WI38 (cell line): ENCODE measurements around the gene TRIM44.

ENCODE experiments used
- H3K4me3 ChIP-seq: 2 replicates; pipeline ENCODE4 v1.5.1; 2011; ENCODE audit warnings: low read depth, mild to moderate bottlenecking, control low read depth, low read length
- CTCF ChIP-seq: IDR thresholded peaks from 2 replicates; pipeline ENCODE4 v1.5.1; 2012; ENCODE audit warnings: low read depth, mild to moderate bottlenecking, control low read depth, low read length

TRIM44 gene

GRCh38 chr11:35624781-35625180 is 37.8 kb upstream of the TRIM44 start:
- no peak overlapping the region for H3K4me3 ChIP-seq

GRCh38 chr11:35626501-35626900 is 36.1 kb upstream of the TRIM44 start:
- no peak for TF ChIP-seq CTCF
- no peak overlapping the region for H3K4me3 ChIP-seq

More at GRCh38 chr11:35624781-35625180, 37.8 kb upstream of the TRIM44 start:
- no peak for TF ChIP-seq CTCF

GRCh38 chr11:35629511-35629910 is 33.1 kb upstream of the TRIM44 start:
- TF ChIP-seq CTCF, result no peak
- no peak overlapping the region for H3K4me3 ChIP-seq

GRCh38 chr11:35629914-35630313 is 32.7 kb upstream of the TRIM44 start:
- TF ChIP-seq CTCF, result no peak
- H3K4me3 ChIP-seq, result no peak overlapping the region

- H3K4me3 ChIP-seq, result no peak overlapping the region
- no peak for TF ChIP-seq CTCF
These were observed 30.7 kb upstream of the TRIM44 start for GRCh38 chr11:35631891-35632290.

- no peak overlapping the region for H3K4me3 ChIP-seq
- no peak for TF ChIP-seq CTCF
These were observed 30.3 kb upstream of the TRIM44 start for GRCh38 chr11:35632301-35632700.

- TF ChIP-seq CTCF, result no peak
- no peak overlapping the region for H3K4me3 ChIP-seq
These were observed 28.6 kb upstream of the TRIM44 start for GRCh38 chr11:35633827-35634423.
